GM23338 (cell line): Measurements from ENCODE around the gene SLC26A6. TPM values are rescaled to one million over a fixed set of nuclear protein-coding genes. Genes with fewer than 3 reads are reported as not detected.

Source experiments
- ATAC-seq: fragments of 200-7000 bp; cut with Tn5 transposase; 3 replicates; pipeline ENCODE4 v1.9.1; 2020
- DNase-seq: peaks from one replicate; pipeline ENCODE4 v3.0.0-alpha.2; 2015; ENCODE audit warnings: low spot score
- H2AFZ ChIP-seq: fragments of 200-600 bp; sonication (generic); 2 replicates; pipeline ENCODE4 v1.8.0; 2016; ENCODE audit warnings: antibody characterized with exemption, mild to moderate bottlenecking, moderate library complexity
- H3F3A ChIP-seq: fragments of 200-600 bp; sonication (generic); replicated peaks from 2 replicates; pipeline ENCODE4 v1.8.0; 2017; ENCODE audit warnings: antibody characterized with exemption, mixed run types, low read depth
- H3K27ac ChIP-seq: fragments of 200-600 bp; sonication (generic); 2 replicates; pipeline ENCODE4 v1.6.1; 2016; ENCODE audit warnings: low read depth
- H3K27me3 ChIP-seq: fragments of 200-600 bp; sonication (generic); 2 replicates; pipeline ENCODE4 v1.8.0; 2016; ENCODE audit warnings: mild to moderate bottlenecking, mixed run types, moderate library complexity; ENCODE audit not compliant: insufficient read depth
- H3K36me3 ChIP-seq: fragments of 200-600 bp; sonication (generic); 2 replicates; pipeline ENCODE4 v1.8.0; 2016; ENCODE audit warnings: mild to moderate bottlenecking; ENCODE audit not compliant: insufficient read depth
- H3K4me1 ChIP-seq: fragments of 200-600 bp; sonication (generic); 2 replicates; pipeline ENCODE4 v1.8.0; 2016; ENCODE audit warnings: mild to moderate bottlenecking, moderate library complexity; ENCODE audit not compliant: insufficient read depth
- H3K4me2 ChIP-seq: fragments of 200-600 bp; sonication (generic); 2 replicates; pipeline ENCODE4 v1.7.1; 2017; ENCODE audit warnings: mixed run types
- H3K4me3 ChIP-seq: fragments of 200-600 bp; sonication (generic); 2 replicates; pipeline ENCODE4 v1.6.1; 2016; ENCODE audit warnings: mixed run types
- H3K79me2 ChIP-seq: fragments of 200-600 bp; sonication (generic); replicated peaks from 2 replicates; pipeline ENCODE4 v1.8.0; 2017; ENCODE audit warnings: mild to moderate bottlenecking; ENCODE audit not compliant: insufficient read depth
- H3K9me2 ChIP-seq: fragments of 200-600 bp; sonication (generic); 2 replicates; pipeline ENCODE4 v1.8.0; 2017; ENCODE audit not compliant: insufficient read depth
- H4K20me1 ChIP-seq: fragments of 200-600 bp; sonication (generic); replicated peaks from 2 replicates; pipeline ENCODE4 v1.8.0; 2017; ENCODE audit warnings: mild to moderate bottlenecking; ENCODE audit not compliant: insufficient read depth
- H3K27ac Mint-ChIP-seq: 2 replicates; pipeline ENCODE4 v1.8.0; 2020; ENCODE audit warnings: inconsistent platforms, mild to moderate bottlenecking, moderate library complexity, mixed read lengths
- H3K27me3 Mint-ChIP-seq: 3 replicates; pipeline ENCODE4 v1.8.0; 2022; ENCODE audit warnings: low read depth, mild to moderate bottlenecking, moderate library complexity, mixed read lengths, inconsistent platforms; ENCODE audit not compliant: insufficient read depth, poor library complexity
- H3K36me3 Mint-ChIP-seq: 3 replicates; pipeline ENCODE4 v1.8.0; 2021; ENCODE audit warnings: low read depth, mild to moderate bottlenecking, inconsistent platforms, moderate library complexity, mixed read lengths
- H3K4me1 Mint-ChIP-seq: 3 replicates; pipeline ENCODE4 v1.8.0; 2020; ENCODE audit warnings: mild to moderate bottlenecking, inconsistent platforms, mixed read lengths
- H3K4me3 Mint-ChIP-seq: 3 replicates; pipeline ENCODE4 v1.8.0; 2021; ENCODE audit warnings: moderate library complexity, mild to moderate bottlenecking, inconsistent platforms, mixed read lengths
- H3K9me3 Mint-ChIP-seq: 3 replicates; pipeline ENCODE4 v1.8.0; 2020; ENCODE audit warnings: moderate library complexity, mild to moderate bottlenecking, inconsistent platforms, mixed read lengths
- CTCF ChIP-seq, 2 experiments: fragments of 200-600 bp in 1 of 2; sonication (generic) in 1 of 2; conservative IDR thresholded peaks; 2 replicates each; pipeline versions ENCODE4 v1.5.1 to v1.6.1; 2016 to 2017; ENCODE audit warnings: antibody characterized with exemption in 2 of 2, low read depth in 2 of 2, mild to moderate bottlenecking in 2 of 2, moderate library complexity in 1 of 2
- ETS1 ChIP-seq: IDR thresholded peaks from 2 replicates; pipeline ENCODE4 v1.6.1; 2016; ENCODE audit warnings: antibody characterized with exemption
- STAT1 ChIP-seq: IDR thresholded peaks from one replicate; pipeline ENCODE4 v1.6.1; 2016; ENCODE audit warnings: antibody characterized with exemption; ENCODE audit not compliant: unreplicated experiment
- polyA plus RNA-seq: library from polyadenylated mRNA; unstranded; fragments of >200 nt; fragmentation: Nextera tagmentation; extraction: Ambion mirVana; gene quantifications from 2 replicates; pipeline ENCODE4 v1.2.1, GENCODE V29; 2016
- total RNA-seq: library from RNA; depleted of rRNA; stranded (reverse); fragments of >200 nt; shearing (Covaris generic); gene quantifications from 2 replicates; pipeline ENCODE4 v1.2.3, GENCODE V29; 2014

SLC26A6 gene
- total and polyA plus RNA-seq, 2 experiments from 2014 or later = 34.3 to 96.4 TPM

GRCh38 chr3:48623851-48624547 is 11.3 kb downstream of the SLC26A6 start (continued):
- TF ChIP-seq CTCF (conservative IDR thresholded peaks at IDR 0.05; ENCODE audit: low read depth in 2 of 2) = no peak

- Histone ChIP-seq H3K27ac (no peak within 1 kb of the TSS), H3K4me2 (no peak within 1 kb of the TSS), H3K9me2 (no peaks in the 10 kb centered on the region), H3K79me2 (no peaks in the 10 kb centered on the region), H3K4me1 (0 out of 2 replicates have a peak, but pooled peaks cover 3% of the 10 kb centered on the region), H3K27me3 (no peaks in the 10 kb centered on the region), H3F3A (peaks cover 7% of the 10 kb centered on the region), H3K4me3 (no peak within 1 kb of the TSS), H4K20me1 (no peaks in the 10 kb centered on the region; the same call in 1 of the 2 replicates), H2AFZ (no peak within 1 kb of the TSS), H3K36me3 (peaks cover 7% of the 10 kb centered on the region)
- Mint-ChIP-seq H3K27me3 (peaks cover 9% of the 10 kb centered on the region), H3K36me3 (peaks cover 49% of the 10 kb centered on the region), H3K4me3 (no peak within 1 kb of the TSS), H3K4me1 (peaks cover 15% of the 10 kb centered on the region; the same call in 2 of the 3 replicates), H3K27ac (no peak within 1 kb of the TSS), H3K9me3 (peaks cover 23% of the 10 kb centered on the region)
- no peak for DNase-seq
- no peak for TF ChIP-seq CTCF (conservative IDR thresholded peaks at IDR 0.05; ENCODE audit: low read depth in 2 of 2)
- no peak for TF ChIP-seq ETS1
- TF ChIP-seq STAT1 = no peak
- no peak for ATAC-seq
These were observed 13.8 kb downstream of the SLC26A6 start, which contains the start of gene TMEM89 for GRCh38 chr3:48621461-48621869. Gene TMEM89, minus strand, starts transcription at chr3:48621769. Its CDS starts 13 bp downstream, at chr3:48621756.

- Mint-ChIP-seq H3K4me3 (no peak overlapping the region), H3K4me1 (peaks cover 14% of the 10 kb centered on the region; the same call in 2 of the 3 replicates), H3K27ac (no peak overlapping the region), H3K9me3 (peaks cover 31% of the 10 kb centered on the region), H3K27me3 (peaks cover 12% of the 10 kb centered on the region), H3K36me3 (peaks cover 49% of the 10 kb centered on the region)
- peaks cover 7% of the 10 kb centered on the region for H3K36me3 ChIP-seq
- H3K79me2 ChIP-seq = no peaks in the 10 kb centered on the region
- DNase-seq (no peak), ATAC-seq (no peak)
- no peaks in the 10 kb centered on the region for H4K20me1 ChIP-seq
- H3K9me2 ChIP-seq = no peaks in the 10 kb centered on the region
- H3K4me2 ChIP-seq = no peak overlapping the region
- 0 out of 2 replicates have a peak, but pooled peaks cover 3% of the 10 kb centered on the region for H3K4me1 ChIP-seq
- no peaks in the 10 kb centered on the region for H3K27me3 ChIP-seq
- no peak overlapping the region for H2AFZ ChIP-seq
- H3F3A ChIP-seq = peaks cover 6% of the 10 kb centered on the region
- no peak overlapping the region for H3K4me3 ChIP-seq
- no peak overlapping the region for H3K27ac ChIP-seq
- TF ChIP-seq ETS1 = no peak
These were observed 15.4 kb downstream of the SLC26A6 start for GRCh38 chr3:48619541-48620524.
